T1000 (cell line): ENCODE data around the gene SPTLC2.

ENCODE experiments used
- DNase-seq: peaks from one replicate; lab custom pipeline; 2025; ENCODE audit warnings: mixed read lengths; lab: John Stamatoyannopoulos, UW

SPTLC2 gene

GRCh38 chr14:77469067-77469505, 147.4 kb downstream of the SPTLC2 start:
- DNase-seq, result no peak

GRCh38 chr14:77467801-77468200, 148.6 kb downstream of the SPTLC2 start:
- no peak for DNase-seq

GRCh38 chr14:77459072-77459723, 157.2 kb downstream of the SPTLC2 start:
- peak; percentile 16 for DNase-seq

GRCh38 chr14:77458249-77458950, 158.0 kb downstream of the SPTLC2 start:
- no peak for DNase-seq

GRCh38 chr14:77457522-77458248, 158.8 kb downstream of the SPTLC2 start, which contains the start of the genes AHSA1 and VIPAS39:
Gene AHSA1 (plus strand): TSS chr14:77458093. CDS start chr14:77458190, 97 bp downstream.
Gene VIPAS39 (minus strand): TSS chr14:77457601. CDS start chr14:77454102, 3,499 bp downstream.
- peak; percentile 94 for DNase-seq

GRCh38 chr14:77457115-77457521, 159.3 kb downstream of the SPTLC2 start:
- no peak for DNase-seq
